Large intestine (tissue), 3 donors: ENCODE data around the gene NELFE. TPM values are rescaled to one million over a fixed set of nuclear protein-coding genes. Genes with fewer than 3 reads are reported as not detected.
A peak's percentile ranks its signal among the peaks of the same experiment; 100 is the strongest.

Source experiments
- DNase-seq, 2 donors: peaks; one replicate each; pipeline versions ENCODE4 v3.0.0 to v3.0.0-alpha.2; 2013
- H3K27ac ChIP-seq: one replicate; pipeline ENCODE4 v1.5.1; 2013; ENCODE audit warnings: low read length
- H3K27me3 ChIP-seq: 2 replicates; pipeline ENCODE4 v1.6.1; 2013; ENCODE audit warnings: low read length; ENCODE audit not compliant: control insufficient read depth, insufficient read depth
- H3K36me3 ChIP-seq: 2 replicates; pipeline ENCODE4 v1.6.1; 2013; ENCODE audit warnings: low read length; ENCODE audit not compliant: control insufficient read depth, insufficient read depth
- H3K4me1 ChIP-seq: one replicate; pipeline ENCODE4 v1.6.1; 2013; ENCODE audit warnings: low read length; ENCODE audit not compliant: control insufficient read depth, insufficient read depth
- H3K4me3 ChIP-seq: one replicate; pipeline ENCODE4 v1.5.1; 2013; ENCODE audit warnings: low read length
- H3K9me3 ChIP-seq: one replicate; pipeline ENCODE4 v1.6.1; 2013; ENCODE audit warnings: mild to moderate bottlenecking, low read depth, low read length, moderate library complexity; ENCODE audit not compliant: control insufficient read depth
- WGBS: methylation state at CpG from one replicate; pipeline ENCODE4 v1.1.5; 2013; ENCODE audit warnings: low lambda C conversion rate; ENCODE audit not compliant: insufficient coverage; 5-methylcytosine and 5-hydroxymethylcytosine counted together
- polyA plus RNA-seq: library from polyadenylated mRNA; unstranded; fragments of 120-200 nt; gene quantifications from one replicate; pipeline ENCODE4 v1.2.1, GENCODE V29; 2013

NELFE gene
- polyA plus RNA-seq, 1 donor: 77.7 TPM

GRCh38 chr6:31949926-31950548 lies 8.7 kb downstream of the NELFE start:
- H3K36me3 ChIP-seq: peaks cover 42% of the 10 kb centered on the region
- H3K9me3 ChIP-seq: no peaks in the 10 kb centered on the region
- no CpG with 5 or more reads among the region's 7 CpGs for WGBS
- H3K27ac ChIP-seq: no peak overlapping the region
- H3K4me1 ChIP-seq: peaks cover 20% of the 10 kb centered on the region
- no peak for DNase-seq
- no peak overlapping the region for H3K4me3 ChIP-seq
- H3K27me3 ChIP-seq: no peaks in the 10 kb centered on the region

DNA sequence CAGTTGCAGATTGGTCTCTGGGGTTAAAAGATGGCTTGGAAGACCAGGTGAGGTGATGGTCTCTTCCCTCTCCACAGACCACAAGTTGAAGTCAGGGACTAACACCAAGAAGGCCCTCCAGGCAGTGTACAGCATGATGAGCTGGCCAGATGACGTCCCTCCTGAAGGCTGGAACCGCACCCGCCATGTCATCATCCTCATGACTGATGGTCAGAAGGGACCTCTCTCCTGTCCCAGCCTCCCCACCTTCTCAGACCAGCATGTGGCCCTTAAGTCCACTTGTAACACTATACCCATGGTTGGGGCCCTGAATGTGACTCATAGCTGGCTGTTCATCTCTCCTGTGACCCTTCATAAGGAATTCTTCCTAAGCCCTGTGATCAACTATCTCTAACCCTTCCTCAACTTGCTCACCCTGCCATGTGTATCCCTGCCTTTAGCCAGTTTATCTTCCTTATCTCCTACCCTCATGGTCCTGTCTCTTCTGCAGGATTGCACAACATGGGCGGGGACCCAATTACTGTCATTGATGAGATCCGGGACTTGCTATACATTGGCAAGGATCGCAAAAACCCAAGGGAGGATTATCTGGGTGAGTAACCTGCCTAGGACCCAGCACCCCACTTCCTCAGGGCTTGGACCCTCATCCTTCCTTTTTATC lies 9.9 kb downstream of the NELFE start:
- H3K9me3 ChIP-seq: no peaks in the 10 kb centered on the region
- WGBS: no CpG with 5 or more reads among the region's 6 CpGs
- H3K27me3 ChIP-seq: no peaks in the 10 kb centered on the region
- peak in 1 of 2 donors; percentile 29 for DNase-seq
- peaks cover 25% of the 10 kb centered on the region for H3K4me1 ChIP-seq
- no peak overlapping the region for H3K4me3 ChIP-seq
- H3K36me3 ChIP-seq: peaks cover 30% of the 10 kb centered on the region
- no peak overlapping the region for H3K27ac ChIP-seq

GRCh38 chr6:31948306-31948705 lies 10.5 kb downstream of the NELFE start:
- no peak for DNase-seq
- Histone ChIP-seq H3K36me3 (peaks cover 25% of the 10 kb centered on the region), H3K27me3 (no peaks in the 10 kb centered on the region), H3K9me3 (no peaks in the 10 kb centered on the region), H3K4me3 (no peak overlapping the region), H3K4me1 (peaks cover 25% of the 10 kb centered on the region), H3K27ac (no peak overlapping the region)
- WGBS: no CpG with 5 or more reads among the region's 5 CpGs

GRCh38 chr6:31947864-31948263 lies 10.9 kb downstream of the NELFE start:
- no CpG with 5 or more reads among the region's 4 CpGs for WGBS
- no peak for DNase-seq
- Histone ChIP-seq H3K36me3 (peaks cover 21% of the 10 kb centered on the region), H3K27ac (no peak overlapping the region), H3K9me3 (no peaks in the 10 kb centered on the region), H3K27me3 (no peaks in the 10 kb centered on the region), H3K4me3 (no peak overlapping the region), H3K4me1 (peaks cover 25% of the 10 kb centered on the region)

DNA sequence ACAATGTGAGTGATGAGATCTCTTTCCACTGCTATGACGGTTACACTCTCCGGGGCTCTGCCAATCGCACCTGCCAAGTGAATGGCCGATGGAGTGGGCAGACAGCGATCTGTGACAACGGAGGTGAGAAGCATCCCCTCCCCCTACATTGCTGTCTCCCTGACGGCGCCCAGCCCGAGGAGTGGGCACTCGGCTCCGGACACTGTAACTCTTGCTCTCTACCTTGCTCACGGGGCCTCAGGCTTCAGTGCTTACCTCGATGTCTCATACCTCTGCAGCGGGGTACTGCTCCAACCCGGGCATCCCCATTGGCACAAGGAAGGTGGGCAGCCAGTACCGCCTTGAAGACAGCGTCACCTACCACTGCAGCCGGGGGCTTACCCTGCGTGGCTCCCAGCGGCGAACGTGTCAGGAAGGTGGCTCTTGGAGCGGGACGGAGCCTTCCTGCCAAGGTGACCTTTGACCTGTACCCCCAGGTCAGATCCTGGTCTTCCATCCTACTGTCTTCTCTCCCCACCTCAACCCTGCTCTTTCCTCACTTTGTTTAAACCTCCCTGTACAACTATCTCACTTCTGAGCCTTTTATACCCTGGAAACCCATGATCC lies 11.6 kb downstream of the NELFE start:
- no CpG with 5 or more reads among the region's 24 CpGs for WGBS
- Histone ChIP-seq H3K27ac (no peak overlapping the region), H3K4me3 (no peak overlapping the region)

DNA sequence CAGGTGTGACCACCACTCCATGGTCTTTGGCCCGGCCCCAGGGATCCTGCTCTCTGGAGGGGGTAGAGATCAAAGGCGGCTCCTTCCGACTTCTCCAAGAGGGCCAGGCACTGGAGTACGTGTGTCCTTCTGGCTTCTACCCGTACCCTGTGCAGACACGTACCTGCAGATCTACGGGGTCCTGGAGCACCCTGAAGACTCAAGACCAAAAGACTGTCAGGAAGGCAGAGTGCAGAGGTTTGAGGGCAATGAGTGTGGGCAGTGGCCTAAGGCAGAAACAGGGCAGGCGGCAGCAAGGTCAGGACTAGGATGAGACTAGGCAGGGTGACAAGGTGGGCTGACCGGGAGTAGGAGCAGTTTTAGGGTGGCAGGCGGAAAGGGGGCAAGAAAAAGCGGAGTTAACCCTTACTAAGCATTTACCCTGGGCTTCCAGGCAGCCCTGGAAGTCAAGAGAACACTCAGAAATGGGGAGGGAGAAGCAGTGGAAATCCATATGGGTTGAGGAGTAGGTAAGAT lies 12.3 kb downstream of the NELFE start:
- H3K27ac ChIP-seq: peak overlapping the region; percentile 94
- no peak for DNase-seq
- H3K4me3 ChIP-seq: peak overlapping the region; percentile 30
- H3K27me3 ChIP-seq: no peaks in the 10 kb centered on the region
- peaks cover 25% of the 10 kb centered on the region for H3K4me1 ChIP-seq
- 83% methylated on average over 1 of the region's 11 CpGs for WGBS
- no peaks in the 10 kb centered on the region for H3K9me3 ChIP-seq
- peaks cover 7% of the 10 kb centered on the region for H3K36me3 ChIP-seq

More for the DNA sequence above, 11.6 kb downstream of the NELFE start:
- no peaks in the 10 kb centered on the region for H3K27me3 ChIP-seq
- H3K4me1 ChIP-seq: peaks cover 25% of the 10 kb centered on the region
- H3K9me3 ChIP-seq: no peaks in the 10 kb centered on the region
- H3K36me3 ChIP-seq: peaks cover 14% of the 10 kb centered on the region
- DNase-seq: no peak

DNA sequence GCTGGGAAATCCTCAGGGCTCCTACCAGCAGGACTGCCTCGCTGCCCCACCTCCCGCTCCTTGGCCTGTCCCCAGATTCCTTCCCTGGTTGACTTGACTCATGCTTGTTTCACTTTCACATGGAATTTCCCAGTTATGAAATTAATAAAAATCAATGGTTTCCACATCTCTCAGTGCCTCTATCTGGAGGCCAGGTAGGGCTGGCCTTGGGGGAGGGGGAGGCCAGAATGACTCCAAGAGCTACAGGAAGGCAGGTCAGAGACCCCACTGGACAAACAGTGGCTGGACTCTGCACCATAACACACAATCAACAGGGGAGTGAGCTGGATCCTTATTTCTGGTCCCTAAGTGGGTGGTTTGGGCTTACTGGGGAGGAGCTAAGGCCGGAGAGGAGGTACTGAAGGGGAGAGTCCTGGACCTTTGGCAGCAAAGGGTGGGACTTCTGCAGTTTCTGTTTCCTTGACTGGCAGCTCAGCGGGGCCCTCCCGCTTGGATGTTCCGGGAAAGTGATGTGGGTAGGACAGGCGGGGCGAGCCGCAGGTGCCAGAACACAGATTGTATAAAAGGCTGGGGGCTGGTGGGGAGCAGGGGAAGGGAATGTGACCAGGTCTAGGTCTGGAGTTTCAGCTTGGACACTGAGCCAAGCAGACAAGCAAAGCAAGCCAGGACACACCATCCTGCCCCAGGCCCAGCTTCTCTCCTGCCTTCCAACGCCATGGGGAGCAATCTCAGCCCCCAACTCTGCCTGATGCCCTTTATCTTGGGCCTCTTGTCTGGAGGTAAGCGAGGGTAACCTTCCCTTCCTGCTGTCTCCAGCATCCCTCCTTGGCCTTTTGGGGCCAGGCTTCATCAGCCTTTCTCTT lies 13.0 kb downstream of the NELFE start, which contains the start of gene CFB:
TSS of gene CFB (plus strand) at position 589 of the 863 bp plus-strand sequence. CDS start at position 716, 127 bp downstream.
- Histone ChIP-seq H3K36me3 (peaks cover 2% of the 10 kb centered on the region), H3K27ac (peak within 1 kb of the TSS; percentile 94), H3K4me1 (peaks cover 25% of the 10 kb centered on the region), H3K27me3 (no peaks in the 10 kb centered on the region), H3K9me3 (no peaks in the 10 kb centered on the region), H3K4me3 (peak within 1 kb of the TSS; percentile 30)
- no CpG with 5 or more reads among the region's 11 CpGs for WGBS
- DNase-seq: peak; percentile 89 to 97

DNA sequence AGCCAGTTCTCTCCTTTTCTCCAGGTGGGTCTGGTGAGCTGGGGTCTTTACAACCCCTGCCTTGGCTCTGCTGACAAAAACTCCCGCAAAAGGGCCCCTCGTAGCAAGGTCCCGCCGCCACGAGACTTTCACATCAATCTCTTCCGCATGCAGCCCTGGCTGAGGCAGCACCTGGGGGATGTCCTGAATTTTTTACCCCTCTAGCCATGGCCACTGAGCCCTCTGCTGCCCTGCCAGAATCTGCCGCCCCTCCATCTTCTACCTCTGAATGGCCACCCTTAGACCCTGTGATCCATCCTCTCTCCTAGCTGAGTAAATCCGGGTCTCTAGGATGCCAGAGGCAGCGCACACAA lies 13.6 kb downstream of the NELFE start:
- Histone ChIP-seq H3K36me3 (no peaks in the 10 kb centered on the region), H3K27me3 (no peaks in the 10 kb centered on the region), H3K9me3 (no peaks in the 10 kb centered on the region), H3K27ac (peak overlapping the region; percentile 94), H3K4me1 (peaks cover 25% of the 10 kb centered on the region), H3K4me3 (no peak overlapping the region)
- no peak for DNase-seq
- 100% methylated on average over 1 of the region's 9 CpGs for WGBS

DNA sequence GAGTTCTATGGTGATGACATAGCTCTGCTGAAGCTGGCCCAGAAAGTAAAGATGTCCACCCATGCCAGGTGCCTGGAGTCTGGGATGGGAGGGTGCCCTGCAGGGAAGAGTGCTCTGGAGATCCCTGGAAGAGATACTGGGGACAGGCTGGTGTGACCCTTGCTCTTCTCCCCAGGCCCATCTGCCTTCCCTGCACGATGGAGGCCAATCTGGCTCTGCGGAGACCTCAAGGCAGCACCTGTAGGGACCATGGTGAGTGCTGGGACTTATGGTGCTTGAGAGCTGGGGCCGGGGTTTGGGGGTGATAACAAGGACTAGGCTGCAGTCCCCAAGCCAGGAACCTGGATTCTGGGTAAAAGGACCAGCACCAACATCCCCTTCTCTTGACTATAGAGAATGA lies 15.0 kb downstream of the NELFE start:
- WGBS: no CpG with 5 or more reads among the region's 3 CpGs
- no peaks in the 10 kb centered on the region for H3K27me3 ChIP-seq
- peaks cover 24% of the 10 kb centered on the region for H3K4me1 ChIP-seq
- no peaks in the 10 kb centered on the region for H3K36me3 ChIP-seq
- H3K27ac ChIP-seq: no peak overlapping the region
- no peak for DNase-seq
- H3K9me3 ChIP-seq: no peaks in the 10 kb centered on the region
- H3K4me3 ChIP-seq: no peak overlapping the region

DNA sequence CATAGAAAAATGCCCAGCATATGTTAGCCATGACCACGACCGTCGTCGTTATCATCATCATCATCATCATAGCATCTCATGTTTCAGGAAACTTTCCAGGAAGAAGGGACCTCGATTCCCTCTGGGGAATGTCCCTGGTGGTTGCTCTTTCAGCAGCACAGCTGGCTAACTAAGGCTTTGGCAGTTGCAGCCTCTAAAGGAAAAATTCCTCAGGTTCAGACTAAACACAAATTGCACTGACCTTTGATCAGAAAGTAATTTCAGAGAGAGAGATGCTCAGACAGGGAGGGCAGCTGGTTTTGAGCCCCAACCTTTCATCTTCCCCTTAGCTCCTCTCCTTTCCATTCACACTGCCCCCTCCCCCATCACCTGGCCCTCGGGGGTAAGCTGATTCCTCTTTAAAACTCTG lies 18.5 kb downstream of the NELFE start:
- WGBS: 0% methylated on average over 1 of the region's 6 CpGs
- Histone ChIP-seq H3K4me3 (no peak overlapping the region), H3K27ac (no peak overlapping the region), H3K36me3 (no peaks in the 10 kb centered on the region), H3K9me3 (no peaks in the 10 kb centered on the region), H3K4me1 (peaks cover 14% of the 10 kb centered on the region), H3K27me3 (no peaks in the 10 kb centered on the region)
- peak in 1 of 2 donors; percentile 60 for DNase-seq
